ENCODE results near the gene LRRC43.

LRRC43 gene, protein sequence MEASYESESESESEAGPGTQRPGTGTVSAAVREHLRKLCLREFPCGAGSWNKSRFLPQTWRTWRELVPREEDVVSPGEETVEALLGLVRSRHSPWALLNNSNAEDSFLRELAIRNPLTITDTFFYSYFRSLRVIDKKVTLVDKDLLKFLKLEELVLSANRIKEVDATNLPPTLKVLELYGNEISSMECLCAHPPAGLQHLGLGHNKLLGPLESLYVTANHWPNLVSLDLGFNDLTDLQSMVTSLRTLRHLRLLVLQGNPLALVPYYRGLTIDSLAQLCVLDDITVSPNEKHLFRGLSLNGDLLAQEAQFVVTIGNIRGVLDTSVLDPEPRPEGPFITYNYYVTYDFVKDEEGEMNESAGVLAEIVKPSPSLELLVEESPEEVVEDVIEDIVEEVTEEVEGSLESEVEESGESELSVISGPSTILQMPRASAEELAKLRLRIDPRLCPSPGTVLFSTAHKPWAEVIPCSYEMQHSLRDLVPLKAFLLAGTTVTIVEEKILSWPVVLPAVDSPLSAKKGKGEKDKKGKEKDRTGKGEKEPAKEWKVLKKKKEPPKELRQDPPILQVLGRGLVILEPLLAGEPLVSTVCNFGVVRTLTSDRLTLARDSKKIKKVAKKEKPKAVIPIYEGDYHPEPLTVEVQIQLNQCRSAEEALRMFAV

DNA sequence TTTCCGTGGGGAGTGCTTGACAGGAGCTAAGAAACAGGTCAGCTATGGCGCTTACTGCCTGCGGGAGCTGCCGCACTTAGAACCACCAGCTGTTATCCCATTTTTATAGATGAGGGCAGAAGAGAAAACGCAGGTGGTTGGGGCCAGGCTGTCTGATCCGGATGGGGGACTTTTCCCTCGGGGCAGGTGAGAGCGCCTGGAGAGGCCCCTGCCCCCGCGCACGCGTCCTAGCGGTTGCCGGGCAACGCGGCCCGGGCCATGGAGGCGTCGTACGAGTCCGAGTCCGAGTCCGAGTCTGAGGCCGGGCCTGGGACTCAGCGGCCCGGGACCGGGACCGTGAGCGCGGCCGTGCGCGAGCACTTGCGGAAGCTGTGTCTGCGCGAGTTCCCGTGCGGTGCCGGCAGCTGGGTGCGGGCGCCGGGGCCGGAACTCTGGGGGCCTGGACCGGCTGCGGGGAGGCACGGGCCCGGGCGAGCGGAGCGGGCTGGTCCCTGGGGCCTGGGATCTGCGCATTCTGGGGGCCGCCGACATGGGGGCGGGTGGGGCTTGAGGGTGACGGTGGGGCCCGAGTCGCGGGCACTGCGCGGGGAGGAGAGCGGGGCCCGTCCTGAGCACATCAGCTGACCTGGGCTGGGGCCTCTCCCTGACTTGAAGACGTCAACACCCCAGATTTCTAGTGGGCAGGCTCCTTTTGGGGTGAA, at the start of gene LRRC43:
Gene LRRC43, plus strand, starts transcription at position 237 of the 701 bp plus-strand sequence. Its CDS starts 22 bp downstream, at position 259.
- Histone ChIP-seq H3K4me1 (no peaks in the 10 kb centered on the region), H3K27me3 (ENCODE audit: low read depth) (no peaks in the 10 kb centered on the region), H3K9me3 (no peaks in the 10 kb centered on the region), H3K36me3 (replicated peaks) (no peaks in the 10 kb centered on the region), H3K4me3 (no peak within 1 kb of the TSS)
- no peak for DNase-seq (ENCODE audit: low spot score in 2 of 2)
- in situ Hi-C loops (cut with MboI; ENCODE audit: low sequenced_read_pairs) = no loop called here

DNA sequence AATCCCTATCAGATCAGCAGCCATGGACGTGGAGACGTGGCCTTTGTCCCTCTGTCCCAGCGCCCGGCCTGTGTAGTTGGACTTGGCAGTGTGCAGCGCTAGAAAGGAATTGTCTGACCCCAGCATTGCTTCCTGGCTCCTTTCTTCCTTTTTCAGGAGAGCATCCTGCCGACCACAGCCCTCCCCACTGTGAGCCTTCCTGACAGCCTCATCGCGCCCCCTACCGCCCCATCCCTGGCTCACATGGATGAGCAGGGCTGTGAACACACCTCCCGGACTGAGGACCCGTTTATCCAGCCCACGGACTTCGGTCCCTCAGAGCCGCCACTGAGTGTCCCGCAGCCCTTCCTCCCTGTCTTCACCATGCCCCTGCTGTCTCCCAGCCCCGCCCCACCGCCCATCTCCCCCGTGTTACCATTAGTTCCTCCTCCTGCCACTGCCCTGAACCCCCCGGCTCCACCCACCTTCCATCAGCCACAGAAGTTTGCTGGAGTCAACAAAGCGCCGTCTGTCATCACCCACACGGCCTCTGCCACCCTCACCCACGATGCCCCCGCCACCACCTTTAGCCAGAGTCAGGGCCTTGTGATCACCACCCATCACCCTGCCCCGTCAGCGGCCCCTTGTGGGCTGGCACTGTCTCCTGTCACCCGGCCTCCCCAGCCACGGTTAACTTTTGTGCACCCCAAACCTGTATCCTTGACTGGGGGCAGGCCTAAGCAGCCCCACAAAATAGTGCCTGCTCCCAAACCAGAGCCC, 49.6 kb upstream of the LRRC43 start:
- DNase-seq (ENCODE audit: low spot score in 2 of 2) = no peak
- no peaks in the 10 kb centered on the region for H3K27me3 ChIP-seq (ENCODE audit: low read depth)
- in situ Hi-C loops (cut with MboI; ENCODE audit: low sequenced_read_pairs) = no loop called here
- H3K36me3 ChIP-seq (replicated peaks) = peaks cover 42% of the 10 kb centered on the region
- H3K4me3 ChIP-seq = no peak overlapping the region
- H3K4me1 ChIP-seq = no peaks in the 10 kb centered on the region
- H3K9me3 ChIP-seq = no peaks in the 10 kb centered on the region

DNA sequence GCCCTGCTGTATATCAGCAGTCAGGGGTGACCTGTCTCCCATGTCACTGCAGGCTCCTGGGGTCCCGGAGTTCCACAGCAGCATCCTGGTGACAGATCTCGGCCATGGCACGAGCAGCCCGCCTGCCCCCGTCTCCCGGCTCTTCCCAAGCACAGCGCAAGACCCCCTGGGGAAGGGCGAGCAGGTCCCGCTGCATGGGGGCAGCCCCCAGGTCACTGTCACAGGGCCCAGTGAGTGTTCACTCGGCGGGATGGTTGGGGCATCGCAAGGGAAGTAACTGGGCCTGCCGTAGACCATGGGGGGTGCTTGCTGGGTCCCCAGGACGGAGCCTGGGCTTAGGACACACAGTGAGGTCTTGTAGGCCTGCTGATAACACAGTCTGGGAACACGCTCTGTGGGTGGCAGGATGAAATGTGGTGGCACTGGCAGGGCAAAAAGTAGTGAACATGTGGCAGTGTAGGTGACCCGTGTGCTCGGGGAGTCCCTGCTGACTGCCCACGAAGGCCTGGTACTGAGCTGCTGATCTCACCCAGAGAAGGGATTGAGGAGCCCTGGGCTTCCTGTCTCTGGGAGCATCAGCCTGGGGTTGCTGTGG, 47.4 kb upstream of the LRRC43 start:
- no peaks in the 10 kb centered on the region for H3K4me1 ChIP-seq
- in situ Hi-C loops (cut with MboI; ENCODE audit: low sequenced_read_pairs) = no loop called here
- H3K4me3 ChIP-seq = no peak overlapping the region
- no peak for DNase-seq (ENCODE audit: low spot score in 2 of 2)
- peaks cover 27% of the 10 kb centered on the region for H3K36me3 ChIP-seq (replicated peaks)
- H3K27me3 ChIP-seq (ENCODE audit: low read depth) = no peaks in the 10 kb centered on the region
- no peaks in the 10 kb centered on the region for H3K9me3 ChIP-seq

DNA sequence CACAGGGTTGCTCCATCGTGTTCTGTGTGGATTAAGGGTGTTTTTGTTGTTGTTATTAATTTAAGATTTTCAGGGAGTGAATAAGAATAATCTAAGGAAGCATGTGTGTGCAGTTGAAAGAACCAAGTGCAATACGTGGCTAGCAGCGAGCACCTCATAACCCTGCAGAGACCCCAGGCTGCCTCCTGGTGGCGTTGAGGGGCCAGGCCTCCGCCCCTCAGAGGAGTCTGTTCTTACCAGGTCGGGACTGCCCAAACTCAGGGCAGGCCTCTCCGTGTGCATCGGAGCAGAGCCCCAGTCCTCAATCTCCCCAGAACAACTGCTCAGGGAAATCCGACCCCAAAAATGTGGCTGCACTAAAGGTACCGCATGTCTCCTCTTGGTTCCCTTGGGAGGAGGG, 45.7 kb upstream of the LRRC43 start:
- H3K9me3 ChIP-seq = no peaks in the 10 kb centered on the region
- H3K27me3 ChIP-seq (ENCODE audit: low read depth) = no peaks in the 10 kb centered on the region
- peak in 1 of 2 experiments; percentile 34 for DNase-seq (ENCODE audit: low spot score in 2 of 2)
- H3K36me3 ChIP-seq (replicated peaks) = peaks cover 32% of the 10 kb centered on the region
- H3K4me3 ChIP-seq = no peak overlapping the region
- in situ Hi-C loops (cut with MboI; ENCODE audit: low sequenced_read_pairs) = no loop called here
- H3K4me1 ChIP-seq = no peaks in the 10 kb centered on the region

DNA sequence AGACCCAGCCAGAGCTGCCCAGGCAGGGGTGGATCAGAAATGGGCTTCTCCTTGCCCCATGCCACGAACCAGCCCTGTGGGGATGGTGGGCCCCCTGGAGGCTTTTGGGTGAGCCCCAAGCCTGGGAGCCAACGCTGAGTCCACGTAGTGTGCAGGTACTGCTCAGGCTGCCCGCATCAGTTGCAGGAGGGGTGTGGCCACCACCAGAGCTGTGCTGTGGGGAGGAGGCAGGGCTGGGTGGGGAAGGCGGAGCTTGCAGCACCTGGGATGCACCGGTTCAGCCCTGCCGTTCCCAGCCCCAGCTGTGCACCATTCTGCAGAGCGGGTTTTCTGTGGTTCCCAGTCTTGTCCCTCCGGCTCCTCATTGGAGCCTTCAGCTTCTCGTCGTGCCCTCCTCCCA, 45.2 kb upstream of the LRRC43 start:
- Histone ChIP-seq H3K36me3 (replicated peaks) (peaks cover 32% of the 10 kb centered on the region), H3K4me1 (no peaks in the 10 kb centered on the region), H3K9me3 (no peaks in the 10 kb centered on the region), H3K27me3 (ENCODE audit: low read depth) (no peaks in the 10 kb centered on the region), H3K4me3 (no peak overlapping the region)
- in situ Hi-C loops (cut with MboI; ENCODE audit: low sequenced_read_pairs) = no loop called here
- DNase-seq (ENCODE audit: low spot score in 2 of 2) = no peak

DNA sequence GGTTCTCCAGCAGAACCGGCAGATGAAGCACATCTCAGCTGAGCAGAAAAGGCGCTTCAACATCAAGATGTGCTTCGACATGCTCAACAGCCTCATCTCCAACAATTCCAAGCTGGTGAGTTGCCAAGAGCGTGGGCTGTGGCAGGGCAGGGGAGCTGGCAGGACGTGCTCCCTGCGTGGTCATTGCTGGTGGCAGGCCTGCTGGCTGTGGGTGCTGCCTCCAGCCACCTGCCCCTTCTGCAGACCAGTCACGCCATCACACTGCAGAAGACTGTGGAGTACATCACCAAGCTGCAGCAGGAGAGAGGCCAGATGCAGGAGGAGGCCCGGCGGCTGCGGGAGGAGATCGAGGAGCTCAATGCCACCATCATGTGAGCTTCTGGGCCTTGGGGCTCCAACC, 44.7 kb upstream of the LRRC43 start:
- Histone ChIP-seq H3K4me3 (no peak overlapping the region), H3K4me1 (no peaks in the 10 kb centered on the region), H3K9me3 (no peaks in the 10 kb centered on the region), H3K27me3 (ENCODE audit: low read depth) (no peaks in the 10 kb centered on the region), H3K36me3 (replicated peaks) (peaks cover 31% of the 10 kb centered on the region)
- DNase-seq (ENCODE audit: low spot score in 2 of 2) = no peak
- in situ Hi-C loops (cut with MboI; ENCODE audit: low sequenced_read_pairs) = no loop called here

DNA sequence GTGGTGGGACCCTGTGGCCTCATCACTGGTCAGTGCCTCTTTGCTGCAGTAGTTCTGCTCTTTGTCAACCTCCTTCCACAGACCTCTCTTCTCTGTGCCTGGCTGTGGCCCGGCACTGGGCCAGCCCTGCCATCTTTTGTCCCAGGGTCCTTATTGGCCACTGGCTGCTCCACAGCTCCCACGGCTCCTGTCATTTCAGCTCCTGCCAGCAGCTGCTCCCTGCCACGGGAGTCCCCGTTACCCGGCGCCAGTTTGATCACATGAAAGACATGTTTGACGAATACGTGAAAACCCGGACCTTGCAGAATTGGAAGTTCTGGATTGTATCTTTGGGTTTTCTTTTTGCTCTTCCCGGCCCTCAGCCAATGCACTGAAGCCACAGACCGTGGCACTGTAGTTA, 44.3 kb upstream of the LRRC43 start:
- H3K27me3 ChIP-seq (ENCODE audit: low read depth) = no peaks in the 10 kb centered on the region
- peaks cover 29% of the 10 kb centered on the region for H3K36me3 ChIP-seq (replicated peaks)
- no peaks in the 10 kb centered on the region for H3K9me3 ChIP-seq
- no peaks in the 10 kb centered on the region for H3K4me1 ChIP-seq
- in situ Hi-C loops (cut with MboI; ENCODE audit: low sequenced_read_pairs) = no loop called here
- DNase-seq (ENCODE audit: low spot score in 2 of 2) = no peak
- H3K4me3 ChIP-seq = no peak overlapping the region

DNA sequence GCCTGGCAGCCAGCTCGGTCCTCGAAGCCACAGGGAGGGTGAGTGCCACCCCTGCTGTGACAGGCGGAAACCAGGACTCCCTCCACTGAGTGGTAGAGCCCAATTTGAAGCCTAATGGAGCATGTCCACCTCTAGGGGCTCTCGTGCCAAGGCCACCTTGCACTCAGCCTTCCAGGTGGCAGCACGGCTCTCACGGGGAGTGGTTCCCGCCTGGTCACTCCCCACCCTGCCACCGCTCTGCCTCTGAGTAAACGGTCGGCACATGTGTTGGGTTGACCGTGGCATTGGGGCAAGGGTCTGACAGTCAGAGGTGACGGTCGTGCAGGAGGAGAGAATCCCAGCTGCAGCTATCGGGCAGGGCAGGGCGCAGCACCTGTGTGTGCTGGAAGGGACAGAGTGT, 43.7 kb upstream of the LRRC43 start:
- Histone ChIP-seq H3K9me3 (no peaks in the 10 kb centered on the region), H3K4me3 (no peak overlapping the region), H3K36me3 (replicated peaks) (peaks cover 30% of the 10 kb centered on the region), H3K4me1 (no peaks in the 10 kb centered on the region), H3K27me3 (ENCODE audit: low read depth) (no peaks in the 10 kb centered on the region)
- no peak for DNase-seq (ENCODE audit: low spot score in 2 of 2)
- in situ Hi-C loops (cut with MboI; ENCODE audit: low sequenced_read_pairs) = no loop called here

DNA sequence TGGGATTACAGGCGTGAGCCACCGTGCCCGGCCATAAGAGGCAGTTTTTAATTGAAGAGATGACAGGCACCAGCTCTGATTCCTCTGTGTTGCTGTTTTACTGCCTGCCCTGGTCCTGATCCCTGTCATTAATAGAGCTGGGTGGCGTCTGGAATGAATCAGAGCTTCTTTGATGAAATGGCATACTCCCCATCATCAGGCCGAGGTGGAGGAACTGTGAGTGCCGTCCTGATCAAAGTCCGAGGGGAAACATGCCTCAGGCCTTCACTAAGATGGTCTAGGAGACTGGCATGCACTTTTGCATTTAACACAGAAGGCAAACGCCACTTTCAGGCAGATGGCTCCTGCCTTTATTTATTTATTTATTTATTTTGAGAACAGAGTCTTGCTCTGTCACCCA, 43.0 kb upstream of the LRRC43 start:
- Histone ChIP-seq H3K36me3 (replicated peaks) (peaks cover 29% of the 10 kb centered on the region), H3K4me1 (no peaks in the 10 kb centered on the region), H3K4me3 (no peak overlapping the region), H3K27me3 (ENCODE audit: low read depth) (no peaks in the 10 kb centered on the region), H3K9me3 (no peaks in the 10 kb centered on the region)
- in situ Hi-C loops (cut with MboI; ENCODE audit: low sequenced_read_pairs) = no loop called here
- no peak for DNase-seq (ENCODE audit: low spot score in 2 of 2)

DNA sequence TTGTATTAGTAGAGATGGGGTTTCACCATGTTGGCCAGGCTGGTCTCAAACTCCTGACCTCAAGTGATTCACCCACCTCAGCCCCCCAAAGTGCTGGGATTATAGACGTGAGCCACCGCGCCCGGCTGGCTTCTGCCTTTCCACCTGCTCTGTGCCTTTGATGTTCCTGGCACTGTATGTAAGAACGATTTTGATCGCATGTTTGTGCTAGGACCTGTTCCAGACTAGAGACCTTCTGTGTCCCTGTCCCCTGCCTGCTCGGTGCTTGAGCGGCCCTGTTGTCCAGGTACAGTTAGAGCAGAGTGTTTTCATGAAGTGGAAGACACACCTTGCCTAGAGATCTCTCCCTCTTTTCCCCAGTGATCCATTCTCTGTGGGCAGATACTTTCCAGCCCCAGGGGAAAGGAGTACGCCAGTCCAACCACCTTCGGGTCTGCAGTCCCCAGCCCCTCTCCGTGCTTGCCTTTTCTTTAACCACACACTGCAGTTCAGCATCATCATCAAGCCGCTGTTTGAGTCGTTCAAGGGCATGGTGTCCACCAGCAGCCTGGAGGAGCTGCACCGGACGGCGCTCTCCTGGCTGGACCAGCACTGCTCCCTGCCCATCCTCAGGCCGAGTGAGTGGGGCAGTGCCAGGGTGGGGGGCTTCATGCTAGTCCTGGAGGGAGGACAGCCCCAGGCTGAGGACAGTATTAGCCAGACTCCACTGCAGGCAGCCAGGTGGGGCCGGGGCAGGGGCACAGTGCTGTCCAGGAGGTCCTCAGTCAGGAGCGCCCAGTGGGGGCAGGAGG, 42.3 kb upstream of the LRRC43 start:
- H3K9me3 ChIP-seq = no peaks in the 10 kb centered on the region
- DNase-seq (ENCODE audit: low spot score in 2 of 2) = no peak
- in situ Hi-C loops (cut with MboI; ENCODE audit: low sequenced_read_pairs) = no loop called here
- H3K4me1 ChIP-seq = no peaks in the 10 kb centered on the region
- H3K27me3 ChIP-seq (ENCODE audit: low read depth) = no peaks in the 10 kb centered on the region
- peaks cover 22% of the 10 kb centered on the region for H3K36me3 ChIP-seq (replicated peaks)
- no peak overlapping the region for H3K4me3 ChIP-seq

DNA sequence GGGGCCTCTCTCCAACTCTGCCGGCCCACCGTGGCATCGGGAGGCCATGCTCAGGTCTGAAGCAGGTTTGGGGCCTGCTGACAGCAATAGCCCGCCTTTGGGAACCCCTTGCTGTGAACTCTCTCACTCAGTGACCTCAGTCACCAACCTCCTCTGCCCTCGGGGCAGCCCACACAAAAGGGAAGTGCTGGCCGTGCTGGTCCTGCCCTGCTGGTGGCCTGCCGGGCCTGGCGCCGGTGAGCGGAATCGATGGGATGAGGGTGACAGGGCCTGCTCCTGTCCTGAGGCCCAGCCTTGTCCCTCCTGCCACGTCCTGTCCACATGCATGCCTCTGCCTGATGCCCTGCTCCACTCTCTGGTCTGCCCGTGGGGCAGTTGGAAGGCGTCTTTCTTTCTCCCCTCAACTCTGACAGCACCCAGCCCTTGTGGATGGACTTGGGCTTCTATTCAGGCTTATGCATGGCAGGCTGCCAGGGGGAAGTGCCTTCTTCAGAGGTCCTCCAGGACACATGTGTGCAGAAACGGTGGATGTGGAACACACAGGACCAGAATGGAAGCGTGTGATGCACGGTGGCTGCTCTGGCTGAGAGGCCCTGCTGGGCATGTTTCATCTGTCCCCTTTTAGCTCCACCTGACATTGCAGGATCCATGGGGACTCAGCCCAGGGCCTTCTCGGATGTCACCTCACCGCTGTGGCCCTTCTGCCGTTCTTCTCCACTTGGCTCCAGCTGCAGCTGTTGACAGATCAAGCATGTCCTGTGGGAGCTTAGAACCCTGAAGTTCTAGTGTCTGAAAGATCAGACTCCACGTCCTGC, 40.8 kb upstream of the LRRC43 start:
- no peak for DNase-seq (ENCODE audit: low spot score in 2 of 2)
- Histone ChIP-seq H3K9me3 (no peaks in the 10 kb centered on the region), H3K36me3 (replicated peaks) (peaks cover 22% of the 10 kb centered on the region), H3K4me1 (no peaks in the 10 kb centered on the region), H3K27me3 (ENCODE audit: low read depth) (no peaks in the 10 kb centered on the region), H3K4me3 (no peak overlapping the region)
- in situ Hi-C loops (cut with MboI; ENCODE audit: low sequenced_read_pairs) = no loop called here

DNA sequence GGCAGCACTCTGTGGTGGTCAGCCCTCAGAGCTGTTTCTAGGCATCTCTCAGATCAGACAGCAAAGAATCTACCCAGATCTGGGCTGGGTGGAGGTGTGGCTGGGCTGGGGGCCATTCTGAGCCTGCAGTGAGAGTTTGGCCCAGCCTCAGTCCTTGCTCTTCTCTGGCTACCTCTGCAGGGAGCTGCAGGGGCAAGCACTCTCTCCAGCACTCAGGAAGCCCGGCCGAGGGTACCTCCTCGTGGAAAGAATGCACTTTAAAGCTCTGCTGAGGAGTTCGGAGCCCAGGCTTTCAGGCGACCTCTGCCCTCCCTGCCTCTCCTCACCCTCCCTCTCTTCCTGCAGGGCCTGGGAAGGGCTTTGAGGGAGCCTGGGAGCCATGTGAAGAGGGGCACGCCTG, 40.1 kb upstream of the LRRC43 start:
- no peaks in the 10 kb centered on the region for H3K4me1 ChIP-seq
- H3K4me3 ChIP-seq = no peak overlapping the region
- no peak for DNase-seq (ENCODE audit: low spot score in 2 of 2)
- H3K27me3 ChIP-seq (ENCODE audit: low read depth) = no peaks in the 10 kb centered on the region
- H3K36me3 ChIP-seq (replicated peaks) = peaks cover 22% of the 10 kb centered on the region
- H3K9me3 ChIP-seq = no peaks in the 10 kb centered on the region
- in situ Hi-C loops (cut with MboI; ENCODE audit: low sequenced_read_pairs) = no loop called here

Measured in HAP-1 (cell line).